Stimulated activated CD8-positive, alpha-beta memory T cell treated with anti-CD3 and anti-CD28 coated beads, Interleukin-2, amount 100 ng/mL, for 1 hour (primary cell): Measurements from ENCODE around the gene RNF222.

Source experiments
- DNase-seq, 2 donors: peaks; one replicate each; pipeline ENCODE4 v3.0.0-alpha.2; 2020; ENCODE audit warnings: low read depth in 2 of 2

The RNF222 gene

DNA sequence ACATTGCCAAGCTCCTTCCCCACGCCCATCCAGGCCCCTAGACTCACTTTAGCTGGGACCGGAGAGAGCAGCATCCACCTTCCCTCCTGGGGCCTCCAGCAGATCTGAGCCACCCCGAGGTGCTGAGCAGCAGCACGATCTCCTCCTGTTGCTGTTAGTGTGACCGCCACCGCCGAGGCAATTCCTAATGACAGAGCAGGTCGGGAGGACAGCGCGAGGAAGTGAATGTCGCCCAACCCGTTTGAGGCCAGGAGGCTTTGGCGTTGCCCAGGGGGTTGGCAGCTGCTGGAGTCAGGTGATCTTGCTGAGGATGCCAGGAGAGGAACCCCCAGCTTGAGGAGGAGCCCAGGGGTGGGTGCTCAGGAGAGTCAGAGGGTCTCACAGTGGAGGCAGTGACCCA is at the start of gene RNF222:
RNF222 (minus strand) TSS at position 192 of the 400 bp plus-strand sequence. CDS start 4,366 bp downstream, outside the sequence.
- DNase-seq = no peak

- DNase-seq = no peak
These were observed 47.9 kb upstream of the RNF222 start for GRCh38 chr17:8445536-8445935.

GRCh38 chr17:8444494-8444893 is 46.9 kb upstream of the RNF222 start:
- no peak for DNase-seq

DNA sequence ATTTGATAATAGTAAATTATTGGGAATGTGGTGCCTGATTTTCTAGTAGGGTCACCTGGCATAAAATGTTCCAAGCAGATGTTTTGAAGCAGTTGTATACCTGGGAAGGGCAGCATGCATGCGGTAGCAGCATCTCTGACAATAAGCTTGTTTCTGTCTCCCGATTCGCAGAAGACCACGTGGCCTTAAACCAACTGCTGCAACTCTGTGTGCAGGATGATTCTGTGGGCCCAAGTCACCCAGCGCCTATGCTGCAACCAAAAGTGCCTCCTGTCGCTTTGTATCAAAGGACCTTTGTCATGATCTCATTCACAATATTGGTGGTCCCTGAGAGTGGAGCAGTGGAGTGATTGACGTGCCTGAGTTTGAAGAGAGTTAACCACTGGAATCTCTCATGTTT is 46.1 kb upstream of the RNF222 start:
- DNase-seq = no peak

DNA sequence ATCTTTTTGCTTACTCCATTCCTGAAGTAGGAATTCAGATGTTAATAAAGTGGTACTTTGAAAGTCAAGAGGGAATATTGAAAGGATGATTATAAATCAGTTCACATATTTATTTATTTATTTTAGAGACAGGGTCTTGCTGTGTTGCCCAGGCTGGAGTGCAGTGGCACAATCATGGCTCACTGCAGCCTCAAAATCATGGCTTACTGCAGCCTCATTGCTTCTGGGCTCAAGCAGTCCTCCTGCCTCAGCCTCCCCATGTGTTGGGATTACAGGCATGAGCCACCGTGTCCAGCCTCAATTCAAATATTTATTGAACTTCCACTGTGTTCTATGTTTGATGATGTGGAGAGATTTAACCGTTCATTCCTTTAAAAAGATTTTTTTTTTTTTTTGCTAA is 44.7 kb upstream of the RNF222 start:
- DNase-seq = no peak

- no peak for DNase-seq
These were observed 44.1 kb upstream of the RNF222 start for GRCh38 chr17:8441690-8442089.

DNA sequence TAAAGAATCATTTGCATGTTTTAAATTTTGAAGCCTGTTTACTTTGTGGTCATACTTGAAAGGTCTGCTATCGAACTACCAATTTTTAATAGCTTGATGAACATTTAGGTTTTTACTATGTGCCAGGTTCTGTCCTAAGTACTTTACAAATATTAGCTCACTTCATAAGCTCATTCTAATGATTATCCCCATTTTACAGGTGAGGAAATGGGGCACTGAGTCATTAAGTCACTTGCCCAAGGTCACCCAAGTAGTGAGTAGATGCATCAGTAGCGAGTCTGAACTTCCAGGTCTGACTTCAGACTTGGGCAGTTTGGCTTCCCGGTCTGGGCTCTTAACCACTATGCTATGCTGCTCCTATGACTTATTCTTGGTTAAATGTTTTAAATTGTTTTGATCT is 42.1 kb upstream of the RNF222 start:
- no peak for DNase-seq

GRCh38 chr17:8438441-8438840 is 40.8 kb upstream of the RNF222 start:
- no peak for DNase-seq

- no peak for DNase-seq
These were observed 39.2 kb upstream of the RNF222 start for GRCh38 chr17:8436844-8437171.

GRCh38 chr17:8436169-8436843 is 38.7 kb upstream of the RNF222 start:
- DNase-seq = peak in 1 of 2 donors; percentile 33

DNA sequence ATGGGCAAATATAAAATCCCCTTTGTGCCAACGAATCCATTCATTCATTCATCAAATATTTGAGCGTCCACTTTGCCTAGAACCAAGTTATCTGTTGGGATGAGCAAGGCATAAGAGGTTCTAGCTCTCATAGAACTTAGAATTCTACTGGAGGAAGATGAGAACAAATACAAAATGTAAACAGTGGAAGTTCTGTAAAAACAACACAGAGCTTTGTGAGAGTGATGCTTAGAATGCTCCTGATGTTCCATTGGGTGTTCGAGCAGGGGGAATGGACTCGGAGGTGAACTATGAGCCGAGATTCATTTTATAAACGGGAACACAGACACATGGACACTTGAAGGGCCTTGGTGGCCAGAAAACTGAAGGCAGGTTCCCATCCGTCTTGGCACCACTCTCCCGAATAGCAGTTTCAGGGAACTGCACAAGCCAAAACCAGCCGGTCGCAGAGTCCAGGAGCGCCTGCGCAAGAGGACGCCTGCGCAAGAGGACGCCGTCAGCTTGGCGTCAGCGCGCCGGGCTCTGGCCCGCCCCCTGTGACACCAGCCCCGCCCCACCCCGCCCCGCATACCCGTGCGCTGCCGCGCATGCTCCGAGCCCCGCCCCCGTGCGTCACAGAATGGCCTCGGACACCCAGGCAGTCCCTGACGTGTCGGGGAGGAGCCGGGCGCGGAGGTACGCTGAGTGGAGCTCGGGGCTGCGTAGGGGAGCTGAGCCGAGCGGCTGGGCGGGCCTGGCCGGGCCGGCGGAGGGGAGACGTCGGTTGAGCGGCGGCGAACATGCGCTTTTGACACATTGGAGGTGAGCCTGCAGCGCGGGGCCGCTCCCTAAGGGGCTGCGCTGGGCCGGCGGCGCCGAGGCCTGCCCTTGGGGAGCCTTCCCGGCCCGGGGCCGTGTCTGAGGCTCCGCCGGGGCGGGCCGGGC is 37.9 kb upstream of the RNF222 start, which contains the start of gene NDEL1:
NDEL1 (plus strand) TSS at position 640 of the 924 bp plus-strand sequence. CDS start 8,388 bp downstream, outside the sequence.
- peak; percentile 99 for DNase-seq

DNA sequence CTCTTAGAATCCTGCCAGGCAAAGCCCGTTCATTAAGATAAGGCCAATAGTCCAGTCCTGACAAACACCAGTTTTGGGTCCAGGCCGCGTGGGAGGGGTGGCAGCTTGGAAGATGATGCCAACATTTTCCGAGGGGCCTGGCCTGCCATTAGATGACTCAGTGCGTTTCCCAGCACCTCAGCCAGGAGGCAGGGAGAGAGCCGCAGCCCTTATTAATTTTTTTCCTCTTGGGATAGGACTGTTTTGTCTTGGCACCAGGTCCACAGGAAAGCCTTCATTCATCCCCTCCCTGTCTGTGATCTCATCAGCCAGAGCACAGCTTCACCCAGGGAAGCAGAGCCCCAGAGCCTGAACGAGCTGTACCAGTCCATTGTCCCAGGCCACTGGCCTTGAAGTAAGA is 33.3 kb upstream of the RNF222 start:
- no peak for DNase-seq

- DNase-seq = no peak
These were observed 29.2 kb upstream of the RNF222 start for GRCh38 chr17:8426802-8427201.

DNA sequence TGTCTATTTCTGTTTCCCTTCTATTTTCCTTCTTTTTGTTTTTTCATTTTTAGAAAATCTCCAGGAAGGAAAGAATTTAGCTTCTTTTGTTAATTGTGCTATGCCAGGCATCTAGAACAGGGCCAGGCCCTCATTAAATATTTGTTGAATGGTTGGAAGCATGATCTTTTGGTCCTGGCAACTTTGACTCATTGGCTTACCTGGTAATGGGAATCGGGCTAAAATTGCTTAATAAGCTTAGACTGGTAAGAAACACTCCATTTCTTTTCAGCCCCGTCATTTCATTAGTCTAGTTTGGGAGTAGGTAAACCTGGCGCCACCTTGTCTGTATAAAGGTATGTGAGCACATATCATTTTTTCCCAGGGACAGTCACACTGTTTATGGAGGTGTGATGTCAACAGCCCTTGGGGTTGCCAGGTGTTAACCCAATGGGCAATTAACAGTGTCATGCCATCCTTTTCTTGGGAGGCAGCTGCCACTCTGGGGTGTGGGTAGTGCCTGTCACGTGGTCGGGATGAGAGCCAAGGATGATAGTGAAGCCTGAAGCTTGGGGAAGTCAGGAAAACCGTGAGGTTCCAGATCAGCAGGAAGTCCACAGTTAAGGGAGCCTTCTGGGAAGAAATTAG is 28.6 kb upstream of the RNF222 start:
- DNase-seq = no peak

- DNase-seq = no peak
These were observed 23.9 kb upstream of the RNF222 start for GRCh38 chr17:8421571-8421970.

DNA sequence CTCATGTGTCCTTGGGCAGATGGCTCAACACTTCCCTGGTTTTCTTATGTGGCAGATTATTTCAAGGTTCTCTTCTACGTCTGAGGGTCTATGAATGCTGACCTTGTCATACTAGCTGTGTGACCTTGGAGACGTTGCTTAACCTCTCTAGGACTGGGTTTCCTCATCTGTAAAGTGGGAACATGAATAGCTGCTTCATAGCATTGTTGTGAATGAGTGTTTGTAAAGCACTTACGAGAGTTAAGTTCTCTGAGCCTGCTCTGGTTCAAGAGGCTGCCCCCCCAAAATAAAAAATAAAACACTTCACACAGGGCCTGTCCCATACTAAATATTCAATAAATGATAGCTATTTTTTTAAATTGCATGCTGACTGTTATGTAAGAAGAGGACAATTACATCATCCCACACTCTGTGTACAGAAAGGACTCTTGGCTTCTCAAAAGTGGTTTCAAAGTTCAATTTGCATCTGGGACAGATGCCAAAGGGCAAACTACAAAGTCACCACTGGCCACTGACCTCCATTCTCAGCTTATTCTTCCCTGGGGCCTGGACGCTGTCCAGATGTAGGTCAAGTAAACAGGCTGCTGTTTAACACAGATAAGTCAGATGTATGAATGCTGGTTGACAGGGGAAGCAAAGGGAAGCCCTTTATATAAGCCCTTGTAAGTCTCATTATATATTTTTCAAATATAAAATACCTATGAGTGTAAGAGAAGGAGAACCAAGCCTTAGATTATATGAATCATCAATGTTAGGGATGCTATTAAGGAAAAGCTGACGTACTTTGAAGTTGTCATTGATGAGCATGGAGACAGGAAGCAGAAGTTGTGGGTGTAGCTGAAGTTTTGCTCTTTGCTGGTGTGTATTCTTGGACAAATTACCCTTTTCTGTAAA is 22.7 kb upstream of the RNF222 start:
- DNase-seq = no peak

GRCh38 chr17:8419305-8419704 is 21.7 kb upstream of the RNF222 start:
- no peak for DNase-seq

- no peak for DNase-seq
These were observed 20.8 kb upstream of the RNF222 start for GRCh38 chr17:8418471-8418870.

DNA sequence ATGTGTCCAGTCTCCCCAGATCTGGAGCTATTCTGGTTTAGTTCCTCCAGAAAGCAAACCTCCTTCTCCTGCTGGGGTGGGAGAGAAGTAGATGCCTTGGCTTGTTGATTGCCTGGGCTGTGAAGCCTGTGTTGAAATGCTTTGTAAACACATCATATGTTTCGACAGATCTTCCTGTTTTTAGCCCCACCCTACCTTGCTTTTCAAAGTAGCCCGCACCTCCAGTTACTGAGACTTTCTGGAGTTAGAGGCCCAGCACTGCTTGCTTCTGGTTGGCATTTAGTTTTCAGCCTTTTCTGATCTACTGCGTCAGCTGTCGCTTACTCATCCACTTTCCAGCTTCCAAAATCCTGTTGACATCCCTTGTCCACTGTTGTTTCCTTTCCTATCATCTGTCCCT is 20.2 kb upstream of the RNF222 start:
- DNase-seq = no peak

- DNase-seq = no peak
These were observed 16.3 kb upstream of the RNF222 start for GRCh38 chr17:8413938-8414337.

- no peak for DNase-seq
These were observed 15.7 kb upstream of the RNF222 start for GRCh38 chr17:8413328-8413727.

GRCh38 chr17:8412089-8412488 is 14.5 kb upstream of the RNF222 start:
- DNase-seq = no peak
